ENCODE measurements around the gene TNFAIP8. TPM values are rescaled to one million over a fixed set of nuclear protein-coding genes. Genes with fewer than 3 reads are reported as not detected.
A peak's percentile ranks its signal among the peaks of the same experiment; 100 is the strongest.

The TNFAIP8 gene
- total and polyA plus RNA-seq, 9 of the 15 experiments (the other 6 are each of a cell fraction or from before 2014, with no cell fraction given): 29.9 to 52.2 (median 44.8) TPM

- BruUV-seq (replicated peaks): no TSS peak
- FAIRE-seq (peak; percentile 94), DNase-seq (ENCODE audit: extremely low read depth in 1 of 4, low spot score in 3 of 4) (peak; percentile 69 to 84 (median 72)), ATAC-seq (peak; percentile 96)
- no peaks in the 10 kb centered on the region for H3K79me2 ChIP-seq (ENCODE audit: control insufficient read depth, insufficient read depth, low read length)
- H3K4me1 ChIP-seq (replicated peaks in 1 of 2; ENCODE audit: control insufficient read depth in 2 of 2, insufficient read depth in 2 of 2, low read length in 2 of 2): peaks cover 0 to 8% of the 10 kb centered on the region in 2 experiments; a peak in 3 of 5 replicates
- H4K20me1 ChIP-seq (replicated peaks; ENCODE audit: control insufficient read depth, insufficient read depth, low read length): no peaks in the 10 kb centered on the region
- no peaks in the 10 kb centered on the region for H3K36me3 ChIP-seq (ENCODE audit: control insufficient read depth, insufficient read depth, low read length)
- H2AFZ ChIP-seq (ENCODE audit: low read depth, low read length): peak overlapping the region; percentile 89
- POLR2A ChIA-PET: interaction anchor here (0.6 to 1.3 kb wide), 4 partner anchors 11 to 340 kb away, joined by 3 to 8 read pairs (median 3); partner anchors contain the start of gene DMXL1
- CTCF ChIA-PET (ENCODE audit: low intra/inter-chr PET ratio): interaction anchor here (0.6 to 2.5 kb wide), 6 partner anchors 16 to 423 kb away, joined by 3 to 26 read pairs (median 4); partner anchors contain the start of gene DTWD2
- intact Hi-C loops (cut with micrococcal nuclease) (loop anchor here (1.0 to 2.0 kb wide), 5 partner anchors 96 to 423 kb away; partner anchors contain the start of genes DMXL1 and DTWD2), in situ Hi-C loops (cut with MboI) (loop anchor here (5.0 kb wide), 1 partner anchor 424 kb away; the partner anchor contains the start of gene DTWD2)
- H3K9me3 ChIP-seq (replicated peaks; ENCODE audit: control insufficient read depth, insufficient read depth, low read depth, low read length): no peaks in the 10 kb centered on the region
- no peaks in the 10 kb centered on the region for H3K27me3 ChIP-seq (ENCODE audit: control insufficient read depth in 2 of 2, insufficient read depth in 2 of 2, low read length in 2 of 2)
- WGBS (ENCODE audit: insufficient coverage, low coverage, missing lambda C conversion rate): 27% methylated on average over 15 of the region's 15 CpGs
- H3K4me3 ChIP-seq: peak overlapping the region; percentile 6
- H3K9ac ChIP-seq (ENCODE audit: insufficient read depth in 1 of 2, low read depth in 2 of 2, low read length in 2 of 2): peak overlapping the region; percentile 57 to 81; a peak in 3 of 4 replicates
- H3K27ac ChIP-seq (ENCODE audit: extremely low read depth, low read depth, low read length): peak overlapping the region; percentile 27; the same call in 1 of the 3 replicates
- no peaks in the 10 kb centered on the region for H3K9me1 ChIP-seq (ENCODE audit: control insufficient read depth, insufficient read depth, low read length)
- H3K4me2 ChIP-seq (ENCODE audit: insufficient read depth, low read length): peak overlapping the region; percentile 68
- TF ChIP-seq ZNF668 (CRISPR knock-in tag; IDR thresholded peaks at IDR 0.05): no peak
- TF ChIP-seq CTBP1 (IDR thresholded peaks at IDR 0.05; ENCODE audit: borderline replicate concordance): peak; percentile 25
- TF ChIP-seq HDAC1 (IDR thresholded peaks at IDR 0.05): no peak
- no peak for TF ChIP-seq TSHZ1 (CRISPR knock-in tag; IDR thresholded peaks at IDR 0.05)
- TF ChIP-seq ZNF589 (CRISPR knock-in tag; IDR thresholded peaks at IDR 0.05; ENCODE audit: low read depth): no peak
- TF ChIP-seq TARDBP (IDR thresholded peaks at IDR 0.05): 0 out of 2 replicates have a peak, but pooled peaks have one; percentile 16
- TF ChIP-seq ZNF695 (CRISPR knock-in tag; IDR thresholded peaks at IDR 0.05): no peak
- no peak for TF ChIP-seq SREBF2 (CRISPR knock-in tag; IDR thresholded peaks at IDR 0.05)
- no peak for TF ChIP-seq TRIM25 (IDR thresholded peaks at IDR 0.05; ENCODE audit: borderline replicate concordance)
- 0 out of 2 replicates have a peak, but pooled peaks have one; percentile 33 for TF ChIP-seq GATAD2B (IDR thresholded peaks at IDR 0.05; ENCODE audit: borderline replicate concordance)
- no peak for TF ChIP-seq DDX20 (tag; IDR thresholded peaks at IDR 0.05; ENCODE audit: low read depth)
- TF ChIP-seq RFX5 (IDR thresholded peaks at IDR 0.05; ENCODE audit: low read depth, low read length): no peak
- TF ChIP-seq ZNF212 (CRISPR knock-in tag; IDR thresholded peaks at IDR 0.05): no peak
- TF ChIP-seq HDAC6 (IDR thresholded peaks at IDR 0.05; ENCODE audit: low read depth, low read length): no peak
- no peak for TF ChIP-seq TCF3 (CRISPR knock-in tag; IDR thresholded peaks at IDR 0.05)
- no peak for TF ChIP-seq KLF10 (CRISPR knock-in tag; IDR thresholded peaks at IDR 0.05)
- no peak for TF ChIP-seq MCM3 (IDR thresholded peaks at IDR 0.05)
- peak; percentile 59 for TF ChIP-seq ATF7 (IDR thresholded peaks at IDR 0.05)
These were observed 55.8 kb downstream of the TNFAIP8 start for GRCh38 chr5:119411361-119412278.
